ENCODE measurements around the gene C14orf180. TPM values are rescaled to one million over a fixed set of nuclear protein-coding genes. Genes with fewer than 3 reads are reported as not detected.

C14orf180 gene
- not detected for total RNA-seq

DNA sequence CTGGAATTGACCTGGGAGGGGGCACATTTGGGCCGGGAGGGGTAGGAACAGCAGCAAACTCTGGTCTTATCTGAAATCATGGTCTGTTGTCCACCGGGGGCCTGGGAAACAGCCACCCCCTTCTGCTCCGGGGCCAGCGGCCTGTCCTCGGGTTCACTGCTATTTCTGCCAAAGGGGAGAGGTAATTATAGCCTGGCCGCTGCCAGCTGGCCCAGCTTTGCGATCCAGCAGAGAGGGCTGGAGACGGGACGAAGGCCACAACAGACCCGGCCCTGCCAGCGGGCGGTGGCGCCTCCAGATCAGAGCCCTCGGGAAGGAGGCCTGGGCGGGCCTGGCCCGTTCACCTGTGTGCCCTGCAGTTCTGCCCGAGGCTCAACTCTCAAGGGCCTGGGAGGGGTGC lies at the start of gene C14orf180:
C14orf180 (plus strand) TSS at position 258 of the 400 bp plus-strand sequence. CDS start 6,667 bp downstream, outside the sequence.

GRCh38 chr14:104604458-104605449 lies 25.2 kb downstream of the C14orf180 start, which contains the start of gene TMEM179:
TSS of gene TMEM179 (minus strand) at chr14:104604772. CDS start at chr14:104604741, 31 bp downstream.

Other genes with a start within 250 kb of the C14orf180 start
- gene TMEM179, start 25.0 kb downstream of the C14orf180 start, total RNA-seq = under 1 TPM in 1 of 2 donors, not detected in 1; under 0.01 TPM
- 10 to 100 TPM; 39.2 to 53.9 TPM for gene INF2, start 109.9 kb downstream of the C14orf180 start, total RNA-seq
- gene ADSS1, start 144.5 kb downstream of the C14orf180 start, total RNA-seq = 1 to 10 TPM in 1 of 2 donors, under 1 TPM in 1; 0.69 to 2.3 TPM
- gene SIVA1, start 173.4 kb downstream of the C14orf180 start, total RNA-seq = 100 to 1,000 TPM in 1 of 2 donors, 10 to 100 TPM in 1; 58.5 to 114 TPM
- 100 to 1,000 TPM; 172 to 335 TPM for gene AKT1, start 216.0 kb downstream of the C14orf180 start, total RNA-seq
- gene ZBTB42, start 221.3 kb downstream of the C14orf180 start, total RNA-seq = 1 to 10 TPM; 6.5 to 8.0 TPM

All from melanocyte of skin (primary cell).